Measurements from ENCODE around the gene IRF9. TPM values are rescaled to one million over a fixed set of nuclear protein-coding genes. Genes with fewer than 3 reads are reported as not detected.

The IRF9 gene
- total and polyA plus RNA-seq, 2 of the 13 experiments (the other 11 are each of a cell fraction or from before 2014, with no cell fraction given), result 14.9 to 49.7 TPM

- TF ChIP-seq ZNF761 (CRISPR knock-in tag; conservative IDR thresholded peaks at IDR 0.05) (peak; percentile 85; the same call in 1 of the 2 replicates), ATF6 (CRISPR knock-in tag; conservative IDR thresholded peaks at IDR 0.05) (peak; percentile 95), ZNF574 (CRISPR knock-in tag; IDR thresholded peaks at IDR 0.05) (peak; percentile 96), ZNF839 (CRISPR knock-in tag; IDR thresholded peaks at IDR 0.05; ENCODE audit: borderline replicate concordance) (peak; percentile 98; the same call in 1 of the 2 replicates), ZNF224 (CRISPR knock-in tag; IDR thresholded peaks at IDR 0.05) (peak; percentile 94), CEBPB (IDR thresholded peaks at IDR 0.05; ENCODE audit: borderline replicate concordance, low read depth, low read length) (no peak; the same call in 1 of the 2 replicates), ZNF781 (CRISPR knock-in tag; IDR thresholded peaks at IDR 0.05; ENCODE audit: borderline replicate concordance, not compliant biosample characterization) (peak; percentile 99), ZXDC (CRISPR knock-in tag; IDR thresholded peaks at IDR 0.05) (peak; percentile 87; the same call in 1 of the 2 replicates), ZNF468 (CRISPR knock-in tag; IDR thresholded peaks at IDR 0.05) (no peak), HDAC2 (CRISPR knock-in tag; IDR thresholded peaks at IDR 0.05) (peak; percentile 100), ZNF101 (CRISPR knock-in tag; IDR thresholded peaks at IDR 0.05; ENCODE audit: borderline replicate concordance, low read depth) (no peak), KDM5A (IDR thresholded peaks at IDR 0.05; ENCODE audit: borderline replicate concordance, low read length) (peak; percentile 58; the same call in 1 of the 2 replicates), ZNF552 (CRISPR knock-in tag; IDR thresholded peaks at IDR 0.05; ENCODE audit: borderline replicate concordance) (peak; percentile 99), ZNF460 (CRISPR knock-in tag; IDR thresholded peaks at IDR 0.05; ENCODE audit: borderline replicate concordance) (peak; percentile 70; the same call in 1 of the 2 replicates), ONECUT2 (CRISPR knock-in tag; IDR thresholded peaks at IDR 0.05) (no peak), LRRFIP1 (CRISPR knock-in tag; conservative IDR thresholded peaks at IDR 0.05) (peak; percentile 95; the same call in 1 of the 2 replicates), ZNF143 (CRISPR knock-in tag; IDR thresholded peaks at IDR 0.05) (peak; percentile 76), ZNF777 (CRISPR knock-in tag; IDR thresholded peaks at IDR 0.05) (peak; percentile 64)
Observed at GRCh38 chr14:24160850-24161804, at the start of gene IRF9 (continued).

Measured in HepG2 (cell line).